Right lobe of liver (tissue), 4 donors: ENCODE measurements around the gene ASCC1.

Experiments
- POLR2A ChIP-seq: fragments of 450-650 bp; IDR thresholded peaks from one replicate; pipeline ENCODE4 v1.6.1; 2017; ENCODE audit warnings: antibody characterized with exemption, mild to moderate bottlenecking
- TF ChIP-seq, protein P1 (sequence below), 4 donors: fragments of 200-600 bp in 3 of 4; fragments of 450-650 bp in 1 of 4; IDR thresholded peaks; one replicate each; pipeline versions ENCODE4 v1.5.1 to v1.8.0; 2016 to 2022; ENCODE audit warnings: antibody characterized with exemption in 4 of 4, mild to moderate bottlenecking in 2 of 4
- donor health status: DM: no; HTN: no; CAD: no.
- donor health status: DM: no; HTN: no; CAD: no.
- donor health status: DM: no; HTN: yes; CAD: no.

DNA sequence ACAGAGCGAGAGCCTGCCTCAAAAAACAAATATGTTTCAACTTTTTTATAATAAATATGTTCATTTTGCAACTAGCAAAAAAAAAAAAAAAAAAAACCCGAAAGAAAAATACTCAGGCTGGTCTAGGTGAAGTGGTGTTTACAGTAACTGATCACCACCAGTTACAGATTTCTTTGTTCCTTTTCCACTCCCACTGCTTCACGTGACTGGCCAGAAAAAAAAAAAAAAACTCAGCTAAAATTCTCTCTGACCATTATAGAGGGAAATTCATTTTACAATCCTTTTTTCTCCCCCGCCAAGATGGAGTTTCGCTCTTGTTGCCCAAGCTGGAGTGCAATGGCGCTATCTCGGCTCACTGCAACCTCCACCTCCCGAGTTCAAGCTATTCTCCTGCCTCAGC lies 4.6 kb upstream of the ASCC1 start:
- TF ChIP-seq, protein P1, sequence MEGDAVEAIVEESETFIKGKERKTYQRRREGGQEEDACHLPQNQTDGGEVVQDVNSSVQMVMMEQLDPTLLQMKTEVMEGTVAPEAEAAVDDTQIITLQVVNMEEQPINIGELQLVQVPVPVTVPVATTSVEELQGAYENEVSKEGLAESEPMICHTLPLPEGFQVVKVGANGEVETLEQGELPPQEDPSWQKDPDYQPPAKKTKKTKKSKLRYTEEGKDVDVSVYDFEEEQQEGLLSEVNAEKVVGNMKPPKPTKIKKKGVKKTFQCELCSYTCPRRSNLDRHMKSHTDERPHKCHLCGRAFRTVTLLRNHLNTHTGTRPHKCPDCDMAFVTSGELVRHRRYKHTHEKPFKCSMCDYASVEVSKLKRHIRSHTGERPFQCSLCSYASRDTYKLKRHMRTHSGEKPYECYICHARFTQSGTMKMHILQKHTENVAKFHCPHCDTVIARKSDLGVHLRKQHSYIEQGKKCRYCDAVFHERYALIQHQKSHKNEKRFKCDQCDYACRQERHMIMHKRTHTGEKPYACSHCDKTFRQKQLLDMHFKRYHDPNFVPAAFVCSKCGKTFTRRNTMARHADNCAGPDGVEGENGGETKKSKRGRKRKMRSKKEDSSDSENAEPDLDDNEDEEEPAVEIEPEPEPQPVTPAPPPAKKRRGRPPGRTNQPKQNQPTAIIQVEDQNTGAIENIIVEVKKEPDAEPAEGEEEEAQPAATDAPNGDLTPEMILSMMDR (IDR thresholded peaks at IDR 0.05): no peak
- TF ChIP-seq POLR2A: no peak
